GM20000 (cell line): Measurements from ENCODE around the gene GTF3C5.

Experiments
- DNase-seq: peaks from one replicate; pipeline ENCODE4 v3.0.0; 2012; ENCODE audit warnings: low spot score
- CTCF ChIP-seq: IDR thresholded peaks from 2 replicates; pipeline ENCODE4 v1.5.1; 2012; ENCODE audit warnings: mild to moderate bottlenecking, control low read depth; ENCODE audit errors: extremely low read depth, missing control alignments

GTF3C5 gene

GRCh38 chr9:133026426-133026825 lies 4.4 kb upstream of the GTF3C5 start:
- DNase-seq = no peak
- TF ChIP-seq CTCF = no peak

- no peak for DNase-seq
- no peak for TF ChIP-seq CTCF
These were observed 3.7 kb upstream of the GTF3C5 start for GRCh38 chr9:133027134-133027533.

- TF ChIP-seq CTCF = no peak
- DNase-seq = no peak
These were observed 2.6 kb upstream of the GTF3C5 start for GRCh38 chr9:133028221-133028620.

GRCh38 chr9:133029994-133030316 lies 842 bp upstream of the GTF3C5 start:
- TF ChIP-seq CTCF = no peak
- no peak for DNase-seq

GRCh38 chr9:133031130-133031422 lies 279 bp downstream of the GTF3C5 start:
- no peak for DNase-seq
- no peak for TF ChIP-seq CTCF

- no peak for TF ChIP-seq CTCF
- no peak for DNase-seq
These were observed 707 bp downstream of the GTF3C5 start for GRCh38 chr9:133031496-133031911.

GRCh38 chr9:133032171-133032570 lies 1.4 kb downstream of the GTF3C5 start:
- no peak for DNase-seq
- no peak for TF ChIP-seq CTCF

GRCh38 chr9:133035669-133036068 lies 4.9 kb downstream of the GTF3C5 start:
- no peak for DNase-seq
- no peak for TF ChIP-seq CTCF
